Lower leg skin (tissue), 4 donors: Measurements from ENCODE around the gene NUP107. TPM values are rescaled to one million over a fixed set of nuclear protein-coding genes. Genes with fewer than 3 reads are reported as not detected.

Experiments used
- DNase-seq, 2 donors: peaks; one replicate each; pipeline ENCODE4 v3.0.0-alpha.2; 2019; ENCODE audit warnings: low spot score in 2 of 2
- H3K4me3 ChIP-seq: fragments of 200-600 bp; sonication (generic); 2 replicates; pipeline ENCODE4 v1.5.1; 2017; ENCODE audit warnings: mild to moderate bottlenecking, low read depth; ENCODE audit not compliant: poor library complexity, severe bottlenecking
- CTCF ChIP-seq, 3 donors: fragments of 450-650 bp; IDR thresholded peaks; one replicate each; pipeline ENCODE4 v1.5.1; 2016; ENCODE audit warnings: antibody characterized with exemption in 3 of 3, mild to moderate bottlenecking in 3 of 3, moderate library complexity in 2 of 3
- POLR2A ChIP-seq, 2 donors: fragments of 450-650 bp; IDR thresholded peaks; one replicate each; pipeline ENCODE4 v1.6.1; 2016 to 2017; ENCODE audit warnings: antibody characterized with exemption in 2 of 2, mild to moderate bottlenecking in 1 of 2, moderate library complexity in 1 of 2
- WGBS, 2 donors: methylation state at CpG; one replicate each; pipeline ENCODE4 v1.1.5; 2018; 5-methylcytosine and 5-hydroxymethylcytosine counted together
- intact Hi-C: fragments of 100-400 bp; cut with DNase I; formaldehyde crosslinking; loops from one replicate; pipeline ENCODE4 v1.15.0; 2023; ENCODE audit warnings: low total_unique reads
- total RNA-seq, 4 donors: library from RNA; depleted of rRNA; stranded (reverse); fragments of >200 nt; gene quantifications; one replicate each; pipeline ENCODE4 v1.1.0, GENCODE V29; 2016

Gene NUP107
- total RNA-seq, 4 donors from 2014 or later: 19.3 to 41.7 (median 31.9) TPM

DNA sequence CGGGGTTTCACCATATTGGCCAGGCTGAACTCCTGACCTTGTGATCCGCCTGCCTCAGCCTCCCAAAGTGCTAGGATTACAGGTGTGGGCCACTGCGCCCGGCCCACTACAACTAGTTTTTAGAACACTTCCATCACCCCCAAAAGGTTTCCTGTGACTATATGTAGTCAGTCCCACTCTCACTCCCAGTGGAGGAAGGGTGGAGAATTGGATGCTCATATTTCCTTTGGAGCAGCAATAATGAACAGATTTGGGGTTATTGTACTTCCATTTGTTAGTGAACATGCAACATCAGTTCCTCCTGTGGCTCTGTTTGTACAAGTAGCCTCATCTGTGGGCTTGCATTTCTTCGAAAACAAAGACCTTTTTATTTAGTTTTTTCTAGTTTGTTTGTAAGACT lies 40.3 kb upstream of the NUP107 start:
- WGBS, 2 donors: 83 to 89% methylated on average over 5 of the region's 5 CpGs
- intact Hi-C loops: no loop called here
- no peak overlapping the region for H3K4me3 ChIP-seq
- TF ChIP-seq POLR2A (IDR thresholded peaks at IDR 0.05) (no peak), CTCF (IDR thresholded peaks at IDR 0.05) (no peak)
- DNase-seq: no peak

GRCh38 chr12:68647507-68647906 lies 39.3 kb upstream of the NUP107 start:
- intact Hi-C loops: no loop called here
- 92 to 100% methylated on average over 1 of the region's 1 CpG for WGBS, 2 donors
- DNase-seq: no peak
- no peak overlapping the region for H3K4me3 ChIP-seq
- TF ChIP-seq POLR2A (IDR thresholded peaks at IDR 0.05): no peak
- TF ChIP-seq CTCF (IDR thresholded peaks at IDR 0.05): no peak

DNA sequence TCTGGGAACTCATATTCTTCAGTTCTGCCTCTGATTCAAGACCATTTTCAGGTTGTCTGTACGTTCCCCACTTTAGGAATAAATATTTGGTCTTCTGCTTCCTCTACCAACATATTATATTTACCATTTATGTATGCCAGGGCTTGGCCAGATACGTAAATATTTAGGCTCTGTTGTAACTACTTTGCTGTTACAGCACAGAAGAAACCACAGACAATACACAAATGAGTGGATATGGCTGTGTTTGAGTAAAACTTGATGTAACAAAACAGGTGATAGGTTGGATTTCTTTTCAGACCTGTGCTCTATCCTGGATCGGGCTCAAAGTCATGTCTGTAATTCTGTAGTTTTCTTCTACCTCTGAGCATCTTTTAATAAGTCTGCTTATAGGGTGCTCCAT lies 38.6 kb upstream of the NUP107 start:
- no peak for TF ChIP-seq POLR2A (IDR thresholded peaks at IDR 0.05)
- TF ChIP-seq CTCF (IDR thresholded peaks at IDR 0.05): no peak
- intact Hi-C loops: no loop called here
- DNase-seq: no peak
- H3K4me3 ChIP-seq: no peak overlapping the region
- 84 to 86% methylated on average over 3 of the region's 3 CpGs for WGBS, 2 donors

GRCh38 chr12:68665016-68665569 lies 21.7 kb upstream of the NUP107 start:
- no peak for DNase-seq
- TF ChIP-seq CTCF (IDR thresholded peaks at IDR 0.05): no peak
- no peak for TF ChIP-seq POLR2A (IDR thresholded peaks at IDR 0.05)
- 78 to 81% methylated on average over 3 of the region's 3 CpGs for WGBS, 2 donors
- no peak overlapping the region for H3K4me3 ChIP-seq
- intact Hi-C loops: no loop called here

DNA sequence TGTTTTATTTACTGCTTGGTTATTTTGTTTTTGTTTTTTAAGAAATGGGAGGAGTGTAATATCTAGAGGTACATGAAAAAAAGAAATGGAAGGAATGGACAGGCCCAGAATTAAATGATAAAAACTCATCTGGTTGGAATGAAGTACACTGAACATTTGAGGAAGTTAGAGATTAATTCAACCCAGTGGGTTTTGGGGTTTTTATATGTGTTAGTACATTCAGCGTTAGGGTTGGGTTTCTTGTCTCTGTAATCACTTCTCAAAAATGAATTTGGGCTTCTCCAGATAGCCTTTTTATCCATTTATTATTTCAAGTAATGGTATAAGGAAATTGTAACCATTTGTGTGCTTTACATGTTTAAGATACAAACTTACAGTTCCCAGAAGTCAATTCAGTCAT lies 19.5 kb upstream of the NUP107 start:
- H3K4me3 ChIP-seq: no peak overlapping the region
- intact Hi-C loops: no loop called here
- DNase-seq: no peak
- TF ChIP-seq POLR2A (IDR thresholded peaks at IDR 0.05) (no peak), CTCF (IDR thresholded peaks at IDR 0.05) (no peak)
- WGBS, 2 donors: 78 to 81% methylated on average over 1 of the region's 1 CpG

GRCh38 chr12:68667896-68668295 lies 18.9 kb upstream of the NUP107 start:
- TF ChIP-seq CTCF (IDR thresholded peaks at IDR 0.05): no peak
- TF ChIP-seq POLR2A (IDR thresholded peaks at IDR 0.05): no peak
- intact Hi-C loops: no loop called here
- no peak overlapping the region for H3K4me3 ChIP-seq
- 60 to 69% methylated on average over 1 of the region's 1 CpG for WGBS, 2 donors
- no peak for DNase-seq
